Measurements from ENCODE around the gene NARF.
"Not testable (repeated sequence)": the region's sequence is repeated elsewhere in the genome, so short reads cannot be mapped to it uniquely, and the experiment has no call there.

NARF gene

GRCh38 chr17:82536512-82537201 lies 78.1 kb downstream of the NARF start:
- DNase-seq (ENCODE audit: low read depth), result peak; percentile 36

- DNase-seq (ENCODE audit: low read depth), result peak; percentile 27
Observed at GRCh38 chr17:82537228-82537627, 78.7 kb downstream of the NARF start.

DNA sequence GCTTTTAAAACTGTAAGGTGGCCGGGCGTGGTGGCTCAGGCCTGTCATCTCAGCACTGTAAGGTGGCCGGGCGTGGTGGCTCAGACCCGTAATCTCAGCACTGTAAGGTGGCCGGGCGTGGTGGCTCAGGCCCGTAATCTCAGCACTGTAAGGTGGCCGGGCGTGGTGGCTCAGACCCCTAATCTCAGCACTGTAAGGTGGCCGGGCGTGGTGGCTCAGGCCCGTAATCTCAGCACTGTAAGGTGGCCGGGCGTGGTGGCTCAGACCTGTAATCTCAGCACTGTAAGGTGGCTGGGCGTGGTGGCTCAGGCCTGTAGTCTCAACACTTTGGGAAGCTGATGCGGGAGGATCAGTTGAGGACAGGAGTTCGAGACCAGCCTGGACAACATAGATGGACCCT lies 80.5 kb downstream of the NARF start:
- DNase-seq (ENCODE audit: low read depth), result not testable (repeated sequence)

Data from ELR (cell line).